Upper lobe of left lung (tissue), 4 donors: Measurements from ENCODE around the gene DNAJB6.

ENCODE experiments used
- EP300 ChIP-seq, 4 donors: sonication (generic); formaldehyde crosslinking; IDR thresholded peaks; one replicate each; pipeline ENCODE4 v1.5.1; 2017; ENCODE audit warnings: antibody characterized with exemption in 4 of 4, control low read depth in 2 of 4
- POLR2AphosphoS5 ChIP-seq, 2 donors: sonication (generic); formaldehyde crosslinking; IDR thresholded peaks; one replicate each; pipeline ENCODE4 v1.5.1; 2017; ENCODE audit warnings: antibody characterized with exemption in 2 of 2
- TF ChIP-seq, protein P1 (sequence below), 6 experiments: fragments of 450-650 bp in 4 of 6; fragments of 200-600 bp in 2 of 6; sonication (generic) in 2 of 6; IDR thresholded peaks; one replicate each; pipeline ENCODE4 v1.5.1; 2016 to 2019; ENCODE audit warnings: antibody characterized with exemption in 6 of 6

DNA sequence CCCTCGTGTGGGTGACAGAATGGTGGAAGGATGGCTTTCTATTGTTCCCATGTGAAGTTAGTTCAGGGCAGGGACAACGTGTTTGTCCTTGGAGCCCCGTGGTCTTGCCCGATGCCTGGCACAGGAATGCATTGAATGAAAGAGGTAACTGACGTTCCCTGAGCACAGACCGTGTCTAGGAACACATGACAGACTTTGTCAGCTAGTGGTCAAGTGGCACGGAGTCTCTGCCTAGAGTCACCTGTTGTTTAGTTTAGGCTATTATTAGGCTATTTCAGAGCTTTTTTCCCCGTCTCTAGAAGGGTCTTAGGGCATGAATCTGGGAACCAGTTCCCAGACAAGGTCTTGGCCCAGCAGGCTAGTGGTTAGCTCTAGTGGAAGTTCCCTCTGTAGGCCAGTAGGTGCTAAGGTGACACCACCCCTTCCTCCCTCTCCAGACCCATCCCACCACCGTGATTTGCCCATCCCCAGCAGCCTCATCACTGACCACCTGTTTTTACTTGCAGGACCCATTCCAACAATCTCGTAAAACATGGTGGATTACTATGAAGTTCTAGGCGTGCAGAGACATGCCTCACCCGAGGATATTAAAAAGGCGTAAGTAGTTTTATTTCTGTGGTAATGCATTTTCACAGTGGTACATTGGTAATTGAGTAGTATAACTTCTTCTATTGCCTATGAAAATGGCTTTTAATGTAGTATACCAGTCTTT lies 21.4 kb downstream of the DNAJB6 start:
- TF ChIP-seq POLR2AphosphoS5 (IDR thresholded peaks at IDR 0.05) (no peak), EP300 (IDR thresholded peaks at IDR 0.05) (no peak)
- TF ChIP-seq, protein P1, sequence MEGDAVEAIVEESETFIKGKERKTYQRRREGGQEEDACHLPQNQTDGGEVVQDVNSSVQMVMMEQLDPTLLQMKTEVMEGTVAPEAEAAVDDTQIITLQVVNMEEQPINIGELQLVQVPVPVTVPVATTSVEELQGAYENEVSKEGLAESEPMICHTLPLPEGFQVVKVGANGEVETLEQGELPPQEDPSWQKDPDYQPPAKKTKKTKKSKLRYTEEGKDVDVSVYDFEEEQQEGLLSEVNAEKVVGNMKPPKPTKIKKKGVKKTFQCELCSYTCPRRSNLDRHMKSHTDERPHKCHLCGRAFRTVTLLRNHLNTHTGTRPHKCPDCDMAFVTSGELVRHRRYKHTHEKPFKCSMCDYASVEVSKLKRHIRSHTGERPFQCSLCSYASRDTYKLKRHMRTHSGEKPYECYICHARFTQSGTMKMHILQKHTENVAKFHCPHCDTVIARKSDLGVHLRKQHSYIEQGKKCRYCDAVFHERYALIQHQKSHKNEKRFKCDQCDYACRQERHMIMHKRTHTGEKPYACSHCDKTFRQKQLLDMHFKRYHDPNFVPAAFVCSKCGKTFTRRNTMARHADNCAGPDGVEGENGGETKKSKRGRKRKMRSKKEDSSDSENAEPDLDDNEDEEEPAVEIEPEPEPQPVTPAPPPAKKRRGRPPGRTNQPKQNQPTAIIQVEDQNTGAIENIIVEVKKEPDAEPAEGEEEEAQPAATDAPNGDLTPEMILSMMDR (IDR thresholded peaks at IDR 0.05) = no peak
